Keratinocyte (primary cell): Measurements from ENCODE around the gene CCDC70.

Experiments
- EZH2 ChIP-seq: IDR thresholded peaks from one replicate; pipeline ENCODE4 v1.6.1; 2012; ENCODE audit warnings: inconsistent platforms, mild to moderate bottlenecking, low read length, moderate library complexity
- TF ChIP-seq, protein P1 (sequence below), 3 experiments: IDR thresholded peaks in 1 of 3; conservative IDR thresholded peaks in 1 of 3; optimal IDR thresholded peaks in 1 of 3; 2 replicates in 2 of 3; 3 replicates in 1 of 3; pipeline versions ENCODE3 to v1.5.1; 2011; ENCODE audit warnings: low read length in 3 of 3, mild to moderate bottlenecking in 3 of 3, moderate library complexity in 2 of 3, control low read depth in 1 of 3, inconsistent platforms in 1 of 3; ENCODE audit not compliant: insufficient read depth in 2 of 3; ENCODE audit errors: extremely low read depth in 1 of 3

DNA sequence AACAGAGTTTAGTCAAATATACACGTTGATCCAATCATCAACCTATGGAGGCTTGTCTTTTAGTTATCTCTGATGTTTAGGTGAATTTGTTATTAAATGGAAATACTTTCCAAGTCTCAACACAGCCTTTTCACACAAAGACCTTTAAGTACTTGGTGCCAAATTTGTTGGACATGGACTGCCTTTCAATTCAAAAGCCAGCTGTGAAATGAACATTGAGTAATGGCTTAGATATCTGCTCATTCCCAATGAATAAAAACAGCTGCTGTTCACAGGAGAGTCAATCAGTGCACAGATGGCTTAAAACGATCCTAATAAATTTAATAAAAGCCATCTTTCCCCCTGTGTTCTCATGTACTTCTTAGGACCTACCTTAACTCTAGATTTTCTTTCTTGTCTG, 37.9 kb upstream of the CCDC70 start:
- TF ChIP-seq, protein P1, sequence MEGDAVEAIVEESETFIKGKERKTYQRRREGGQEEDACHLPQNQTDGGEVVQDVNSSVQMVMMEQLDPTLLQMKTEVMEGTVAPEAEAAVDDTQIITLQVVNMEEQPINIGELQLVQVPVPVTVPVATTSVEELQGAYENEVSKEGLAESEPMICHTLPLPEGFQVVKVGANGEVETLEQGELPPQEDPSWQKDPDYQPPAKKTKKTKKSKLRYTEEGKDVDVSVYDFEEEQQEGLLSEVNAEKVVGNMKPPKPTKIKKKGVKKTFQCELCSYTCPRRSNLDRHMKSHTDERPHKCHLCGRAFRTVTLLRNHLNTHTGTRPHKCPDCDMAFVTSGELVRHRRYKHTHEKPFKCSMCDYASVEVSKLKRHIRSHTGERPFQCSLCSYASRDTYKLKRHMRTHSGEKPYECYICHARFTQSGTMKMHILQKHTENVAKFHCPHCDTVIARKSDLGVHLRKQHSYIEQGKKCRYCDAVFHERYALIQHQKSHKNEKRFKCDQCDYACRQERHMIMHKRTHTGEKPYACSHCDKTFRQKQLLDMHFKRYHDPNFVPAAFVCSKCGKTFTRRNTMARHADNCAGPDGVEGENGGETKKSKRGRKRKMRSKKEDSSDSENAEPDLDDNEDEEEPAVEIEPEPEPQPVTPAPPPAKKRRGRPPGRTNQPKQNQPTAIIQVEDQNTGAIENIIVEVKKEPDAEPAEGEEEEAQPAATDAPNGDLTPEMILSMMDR (optimal IDR thresholded peaks at IDR 0.05 in 1 of 3, IDR thresholded peaks at IDR 0.05 in 1 of 3, conservative IDR thresholded peaks at IDR 0.05 in 1 of 3; ENCODE audit: extremely low read depth in 1 of 3, insufficient read depth in 2 of 3, low read length in 3 of 3) = no peak
- no peak for TF ChIP-seq EZH2
